IPS-18c (cell line): Measurements from ENCODE around the gene ST6GALNAC2.
"Not testable (repeated sequence)": the region's sequence is repeated elsewhere in the genome, so short reads cannot be mapped to it uniquely, and the experiment has no call there.

Source experiments
- H3K4me3 ChIP-seq: 2 replicates; pipeline ENCODE4 v1.7.0; 2013; ENCODE audit warnings: low read depth, mild to moderate bottlenecking, low read length, moderate library complexity; ENCODE audit not compliant: insufficient read depth
- H3K9me3 ChIP-seq: one replicate; pipeline ENCODE4 v1.6.1; 2013; ENCODE audit warnings: mild to moderate bottlenecking, low read length, moderate library complexity; ENCODE audit not compliant: control insufficient read depth, insufficient read depth

The ST6GALNAC2 gene

GRCh38 chr17:76538941-76539570 lies 46.6 kb downstream of the ST6GALNAC2 start:
- H3K9me3 ChIP-seq = no peaks in the 10 kb centered on the region
- no peak overlapping the region for H3K4me3 ChIP-seq

- peak overlapping the region; percentile 58 for H3K4me3 ChIP-seq
- no peaks in the 10 kb centered on the region for H3K9me3 ChIP-seq
Observed at GRCh38 chr17:76538281-76538931, 47.3 kb downstream of the ST6GALNAC2 start.

DNA sequence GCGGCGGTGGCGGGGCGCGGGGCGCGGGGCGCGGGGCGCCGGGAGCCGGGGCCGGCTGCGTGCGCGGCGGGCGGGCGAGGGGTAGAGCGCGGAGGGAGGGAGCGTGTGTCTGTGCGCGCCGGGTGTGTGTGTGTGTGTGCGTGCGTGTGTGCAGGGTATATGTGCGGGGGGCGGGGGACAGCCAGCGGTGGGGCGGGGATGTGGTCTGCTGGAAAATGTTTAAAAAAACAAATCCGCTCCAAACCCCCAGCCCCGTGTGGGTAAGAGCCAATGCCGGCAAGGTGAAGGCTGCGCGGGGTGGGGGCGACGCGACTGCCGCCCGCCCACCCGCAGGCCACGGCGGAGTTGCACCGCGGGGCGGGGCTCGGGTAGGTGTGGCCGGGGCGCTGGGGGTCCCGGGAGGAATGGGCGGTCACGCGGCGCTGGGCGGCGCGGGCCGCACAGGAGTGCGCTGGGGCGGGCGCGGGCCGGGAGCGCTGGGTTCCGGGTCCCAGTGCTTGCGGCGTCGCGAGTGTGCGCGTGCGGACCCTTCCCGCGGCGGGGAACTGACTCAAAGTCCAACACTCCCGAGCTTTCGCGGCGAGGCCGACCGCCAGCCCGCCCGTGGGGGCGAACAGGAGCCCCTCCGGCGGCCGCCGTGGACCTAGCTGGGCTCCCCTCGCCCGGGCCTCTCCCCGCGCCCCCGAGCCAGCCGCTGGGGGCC lies 47.9 kb downstream of the ST6GALNAC2 start, which contains the start of gene CYGB:
TSS of gene CYGB (minus strand) at position 132 of the 703 bp plus-strand sequence. CDS start 167 bp downstream, outside the sequence.
- Histone ChIP-seq H3K9me3 (no peaks in the 10 kb centered on the region), H3K4me3 (peak within 1 kb of the TSS; percentile 58)

- Histone ChIP-seq H3K4me3 (peak overlapping the region; percentile 52), H3K9me3 (no peaks in the 10 kb centered on the region)
Observed at GRCh38 chr17:76537288-76537577, 48.4 kb downstream of the ST6GALNAC2 start.

DNA sequence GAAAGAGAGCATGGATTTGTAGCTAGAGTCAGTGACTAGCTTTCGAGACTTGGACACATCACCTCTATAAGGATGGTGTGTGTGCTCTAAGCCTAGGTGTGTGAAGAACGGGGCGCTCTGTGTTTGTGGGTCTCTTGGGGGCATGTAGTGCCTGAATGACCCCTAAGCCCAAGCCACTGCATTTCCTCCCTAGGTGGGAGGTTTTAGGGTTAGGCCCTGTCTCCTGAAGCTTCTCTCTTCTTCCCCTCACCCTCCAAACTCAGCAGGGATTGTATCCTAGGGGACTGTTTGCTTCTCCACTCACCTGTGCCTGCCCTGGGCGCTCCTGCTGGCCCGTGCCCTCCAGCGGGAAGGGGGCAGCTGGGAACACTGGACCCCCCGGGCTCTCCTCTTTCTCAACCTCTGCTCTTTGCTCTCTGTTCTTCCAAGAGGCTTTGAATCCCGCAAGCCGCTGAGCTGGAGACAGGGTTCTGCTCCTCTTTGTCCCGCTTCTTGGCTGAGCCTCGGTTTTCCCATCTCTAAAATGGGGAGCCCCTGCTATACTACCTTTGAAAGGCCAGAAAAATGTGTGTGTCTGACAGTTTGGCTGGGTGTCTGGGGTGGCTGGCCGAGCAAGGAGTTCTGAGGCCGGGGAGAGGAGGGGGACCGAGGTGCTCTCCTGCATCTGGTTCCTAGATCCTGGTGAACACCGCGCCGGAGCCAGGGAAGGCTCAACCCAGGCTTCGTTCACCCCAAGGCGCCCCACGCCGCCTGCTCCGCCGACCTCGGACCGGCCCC lies 49.0 kb downstream of the ST6GALNAC2 start:
- H3K4me3 ChIP-seq = peak overlapping the region; percentile 52

DNA sequence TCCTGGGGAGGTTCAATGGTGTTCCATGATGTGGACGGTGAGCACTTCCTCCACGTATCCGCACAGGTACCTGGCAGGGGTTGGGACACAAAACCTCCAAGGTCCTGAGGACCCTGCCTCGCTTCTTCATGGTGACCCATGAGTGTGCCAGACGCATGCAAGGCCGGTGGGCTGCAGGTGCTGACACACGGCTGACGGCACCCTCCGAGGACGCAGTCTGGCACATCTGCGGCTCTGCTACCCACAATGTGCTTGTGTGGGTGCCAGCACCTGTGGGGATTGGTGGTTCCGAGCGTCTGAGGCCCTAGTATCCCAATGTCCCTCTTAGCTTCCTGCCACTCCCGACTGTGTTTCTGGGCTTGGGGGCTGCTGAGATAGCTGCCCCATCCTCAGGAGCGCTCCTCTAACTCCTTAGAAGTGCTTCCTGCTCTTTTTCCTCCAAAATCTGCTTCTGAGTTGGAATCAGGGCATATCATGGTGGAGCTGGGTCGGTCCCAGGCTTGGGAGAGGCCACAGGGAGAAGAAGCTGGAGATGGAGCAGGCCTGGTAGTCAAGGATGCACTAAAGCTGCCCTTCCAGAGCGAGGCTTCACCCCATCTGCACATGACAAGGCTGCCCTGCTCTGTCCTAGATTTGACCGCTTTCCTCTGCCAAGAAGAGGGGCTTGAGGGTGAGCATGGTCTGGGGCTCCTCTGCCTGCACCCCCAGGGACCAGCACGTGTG lies 49.7 kb downstream of the ST6GALNAC2 start:
- no peak overlapping the region for H3K4me3 ChIP-seq
- H3K9me3 ChIP-seq = no peaks in the 10 kb centered on the region

More for the DNA sequence above, 49.0 kb downstream of the ST6GALNAC2 start:
- no peaks in the 10 kb centered on the region for H3K9me3 ChIP-seq

DNA sequence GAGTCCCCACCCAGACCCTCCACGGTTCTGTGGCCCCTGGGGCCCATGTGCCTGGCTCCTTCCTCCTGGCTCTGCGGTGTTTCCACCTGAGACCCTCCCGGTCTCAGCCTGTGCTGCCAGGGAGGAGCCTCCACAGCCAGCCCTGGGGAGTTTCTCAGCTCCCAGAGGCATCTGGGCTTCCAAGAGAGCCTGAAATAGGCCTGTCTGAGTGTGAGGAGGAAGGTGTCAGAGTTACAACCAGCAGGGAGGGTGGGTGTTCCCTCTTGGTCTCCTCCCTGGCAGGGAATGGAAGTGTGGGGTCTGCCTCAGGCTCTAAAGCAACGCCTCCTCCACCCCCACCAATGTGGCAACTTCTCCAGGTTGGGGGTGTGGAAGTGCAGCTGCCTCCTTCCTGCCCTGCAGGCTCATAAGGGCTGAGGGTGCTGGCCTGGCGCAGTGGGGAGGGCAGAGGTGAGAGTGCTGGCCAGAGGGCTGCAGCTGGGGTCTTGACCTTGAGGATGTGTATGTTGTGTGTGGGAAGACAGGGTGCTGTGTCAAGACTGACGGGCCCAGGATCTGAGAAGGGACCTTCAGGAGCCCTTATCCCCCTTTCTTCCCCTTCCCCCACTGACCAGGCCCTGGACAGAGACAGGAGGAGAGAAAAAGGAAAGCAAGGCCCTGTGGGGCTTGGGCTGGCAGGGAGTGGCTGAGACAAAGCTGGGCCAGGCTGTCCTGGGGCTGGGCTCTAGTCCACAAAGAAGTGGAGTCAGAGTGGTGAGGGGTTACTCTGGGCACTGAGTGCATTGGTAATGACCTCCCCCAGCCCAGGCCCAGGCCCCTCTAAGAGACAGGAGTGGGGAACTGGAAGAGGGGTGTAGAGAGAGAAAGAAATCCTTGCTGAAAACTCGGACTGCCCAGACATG lies 50.6 kb downstream of the ST6GALNAC2 start:
- Histone ChIP-seq H3K4me3 (no peak overlapping the region), H3K9me3 (no peaks in the 10 kb centered on the region)

DNA sequence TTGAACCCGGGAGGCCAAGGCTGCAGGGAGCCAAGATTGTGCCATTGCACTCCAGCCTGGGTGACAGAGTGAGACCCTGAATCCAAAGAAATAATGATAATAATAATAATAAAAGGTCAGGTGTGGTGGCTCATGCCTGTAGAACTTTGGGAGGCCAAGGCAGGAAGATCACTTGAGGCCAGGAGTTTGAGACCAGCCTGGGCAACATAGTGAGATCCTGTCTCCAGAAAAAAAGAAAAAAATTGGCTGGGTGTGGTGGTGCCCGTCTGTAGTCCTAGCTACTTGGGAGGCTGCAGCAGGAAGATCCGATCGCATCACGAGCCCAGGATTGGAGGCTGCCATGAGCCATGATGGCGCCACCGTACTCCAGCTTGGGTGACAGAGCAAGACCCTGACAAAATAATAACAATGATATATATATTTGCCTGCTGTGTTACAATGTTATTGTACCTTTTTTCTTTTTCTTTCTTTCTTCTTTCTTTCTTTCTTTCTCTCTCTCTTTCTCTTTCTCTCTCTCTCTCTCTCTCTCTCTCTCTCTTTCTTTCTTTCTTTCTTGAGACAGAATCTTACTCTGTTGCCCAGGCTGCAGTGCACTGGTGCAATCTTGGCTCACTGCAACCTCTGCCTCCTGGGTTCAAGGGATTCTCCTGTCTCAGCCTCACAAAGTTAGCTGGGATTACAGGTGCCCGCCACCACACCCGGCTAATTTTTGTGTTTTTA lies 51.9 kb downstream of the ST6GALNAC2 start:
- not testable (repeated sequence) for H3K9me3 ChIP-seq, H3K4me3 ChIP-seq

GRCh38 chr17:76532072-76532651 lies 53.5 kb downstream of the ST6GALNAC2 start:
- Histone ChIP-seq H3K9me3 (no peaks in the 10 kb centered on the region), H3K4me3 (no peak overlapping the region)

DNA sequence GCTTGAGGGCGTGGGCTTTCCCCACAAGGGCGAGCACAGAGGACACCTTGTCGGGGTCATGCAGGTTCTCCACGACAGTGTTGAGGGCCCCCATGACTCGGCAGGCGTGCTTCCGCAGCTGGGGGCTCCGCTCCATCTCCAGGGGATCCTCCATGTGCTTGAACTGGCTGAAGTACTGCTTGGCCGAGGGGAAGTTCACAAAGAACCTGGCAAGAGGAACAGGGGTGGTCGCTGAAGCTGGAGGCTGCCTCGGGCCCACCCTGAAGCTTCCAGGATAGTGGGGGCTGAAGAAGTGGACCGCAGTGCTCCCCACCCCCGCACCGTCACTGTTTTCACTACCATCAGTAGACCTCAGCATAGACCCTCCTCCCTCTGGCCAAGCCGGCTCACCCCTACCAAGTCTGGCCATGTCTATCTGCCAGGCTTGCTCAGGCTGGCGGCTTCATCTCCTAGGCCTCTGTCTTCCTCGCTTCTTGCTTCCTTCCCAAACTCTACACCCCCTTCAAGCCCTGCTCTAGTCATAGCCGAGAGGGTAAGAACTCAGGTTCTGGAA lies 54.1 kb downstream of the ST6GALNAC2 start:
- Histone ChIP-seq H3K9me3 (no peaks in the 10 kb centered on the region), H3K4me3 (no peak overlapping the region)

GRCh38 chr17:76530811-76531485 lies 54.7 kb downstream of the ST6GALNAC2 start:
- H3K4me3 ChIP-seq = no peak overlapping the region
- no peaks in the 10 kb centered on the region for H3K9me3 ChIP-seq

DNA sequence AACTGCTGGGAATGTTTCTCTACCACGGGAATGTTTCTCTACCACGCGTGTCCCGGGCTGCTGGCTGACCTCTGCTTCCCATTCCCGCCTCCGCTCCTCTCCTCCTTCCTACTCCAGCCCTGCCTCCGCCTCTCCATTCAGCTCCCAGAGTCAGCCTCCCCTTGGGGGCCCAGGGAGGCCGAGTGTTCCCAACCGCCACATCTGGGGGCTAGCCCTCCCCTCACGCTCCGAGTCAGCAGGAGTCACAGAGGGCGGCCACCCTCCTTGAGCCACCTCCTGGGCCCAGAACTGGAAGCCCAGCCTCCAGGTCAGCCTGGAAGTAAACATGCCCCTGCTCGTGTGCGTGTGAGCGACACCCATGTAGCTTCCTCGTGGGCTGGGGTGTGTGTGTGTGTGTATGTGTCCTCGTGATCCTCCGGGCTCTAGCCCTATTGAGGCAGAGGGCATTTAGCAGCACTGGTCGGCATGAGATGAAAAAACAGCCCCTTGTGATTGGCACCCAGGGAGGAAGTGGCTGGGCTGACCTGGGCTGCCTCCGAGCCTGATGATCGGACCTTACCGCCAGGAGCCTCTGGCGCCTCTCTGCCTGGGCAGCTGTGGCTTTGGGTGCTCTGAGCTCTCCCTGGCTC lies 55.5 kb downstream of the ST6GALNAC2 start:
- no peaks in the 10 kb centered on the region for H3K9me3 ChIP-seq
- H3K4me3 ChIP-seq = no peak overlapping the region

- no peak overlapping the region for H3K4me3 ChIP-seq
- no peaks in the 10 kb centered on the region for H3K9me3 ChIP-seq
Observed at GRCh38 chr17:76529224-76530094, 56.2 kb downstream of the ST6GALNAC2 start.
